Measurements from ENCODE around the gene GID8. TPM values are rescaled to one million over a fixed set of nuclear protein-coding genes. Genes with fewer than 3 reads are reported as not detected.
A peak's percentile ranks its signal among the peaks of the same experiment; 100 is the strongest.

GID8 gene
- total RNA-seq, 4 donors from 2014 or later, result 23.2 to 34.8 (median 27.9) TPM

GRCh38 chr20:62918147-62918546 is 19.8 kb upstream of the GID8 start:
- no peak for TF ChIP-seq POLR2AphosphoS5 (IDR thresholded peaks at IDR 0.05)
- Histone ChIP-seq H3K27ac (no peak overlapping the region), H3K27me3 (no peaks in the 10 kb centered on the region), H3K4me3 (no peak overlapping the region), H3K36me3 (peaks cover 0 to 5% of the 10 kb centered on the region in 2 donors), H3K9me3 (no peaks in the 10 kb centered on the region), H3K4me1 (peaks cover 10 to 100% (median 79%) of the 10 kb centered on the region in 3 donors)
- 33 to 54% methylated on average over 1 to 2 of the region's 3 CpGs for WGBS, 2 donors (ENCODE audit: low coverage in 1 of 2)
- ATAC-seq, result no peak

- TF ChIP-seq POLR2AphosphoS5 (IDR thresholded peaks at IDR 0.05), result no peak
- TF ChIP-seq CTCF (IDR thresholded peaks at IDR 0.05), result no peak
- no peak for TF ChIP-seq POLR2A (IDR thresholded peaks at IDR 0.05)
- no peak for TF ChIP-seq EP300 (IDR thresholded peaks at IDR 0.05)
- Histone ChIP-seq H3K4me1 (peaks cover 10 to 100% (median 81%) of the 10 kb centered on the region in 3 donors), H3K27me3 (no peaks in the 10 kb centered on the region), H3K36me3 (no peaks in the 10 kb centered on the region), H3K9me3 (no peaks in the 10 kb centered on the region), H3K27ac (no peak overlapping the region), H3K4me3 (no peak overlapping the region)
- WGBS, 2 donors (ENCODE audit: low coverage in 1 of 2), result 66% methylated on average over 3 to 6 of the region's 6 CpGs
- ATAC-seq, result no peak
These were observed 19.1 kb upstream of the GID8 start for GRCh38 chr20:62918831-62919230.

GRCh38 chr20:62920039-62920645 is 17.8 kb upstream of the GID8 start:
- TF ChIP-seq POLR2AphosphoS5 (IDR thresholded peaks at IDR 0.05) (no peak), EP300 (IDR thresholded peaks at IDR 0.05) (no peak), POLR2A (IDR thresholded peaks at IDR 0.05) (no peak), CTCF (IDR thresholded peaks at IDR 0.05) (no peak)
- H3K9me3 ChIP-seq, result no peaks in the 10 kb centered on the region
- WGBS, 2 donors (ENCODE audit: low coverage in 1 of 2), result 53 to 69% methylated on average over 6 to 8 of the region's 10 CpGs
- no peak overlapping the region for H3K4me3 ChIP-seq
- peak overlapping the region in 1 of 4 donors; percentile 2 for H3K27ac ChIP-seq
- ATAC-seq, result no peak
- no peaks in the 10 kb centered on the region for H3K36me3 ChIP-seq
- H3K4me1 ChIP-seq, result peaks cover 8 to 100% (median 80%) of the 10 kb centered on the region in 3 donors
- no peaks in the 10 kb centered on the region for H3K27me3 ChIP-seq

- H3K36me3 ChIP-seq, result no peaks in the 10 kb centered on the region
- peak; percentile 51 for ATAC-seq
- H3K4me1 ChIP-seq, result peaks cover 8 to 90% (median 76%) of the 10 kb centered on the region in 3 donors
- no peaks in the 10 kb centered on the region for H3K27me3 ChIP-seq
- 33 to 48% methylated on average over 8 of the region's 8 CpGs for WGBS, 2 donors (ENCODE audit: low coverage in 1 of 2)
- H3K9me3 ChIP-seq, result no peaks in the 10 kb centered on the region
- TF ChIP-seq POLR2A (IDR thresholded peaks at IDR 0.05) (no peak), EP300 (IDR thresholded peaks at IDR 0.05) (no peak), CTCF (IDR thresholded peaks at IDR 0.05) (peak; percentile 40 to 68 (median 50)), POLR2AphosphoS5 (IDR thresholded peaks at IDR 0.05) (no peak)
- no peak overlapping the region for H3K4me3 ChIP-seq
- H3K27ac ChIP-seq, result peak overlapping the region in 2 of 4 donors; percentile 21 to 36
These were observed 16.7 kb upstream of the GID8 start for GRCh38 chr20:62921119-62921687.

- no peak for ATAC-seq
- Histone ChIP-seq H3K4me1 (peaks cover 8 to 87% (median 77%) of the 10 kb centered on the region in 3 donors), H3K27me3 (no peaks in the 10 kb centered on the region), H3K27ac (peak overlapping the region in 3 of 4 donors; percentile 95 to 99 (median 95)), H3K36me3 (no peaks in the 10 kb centered on the region), H3K9me3 (no peaks in the 10 kb centered on the region), H3K4me3 (peak overlapping the region in 1 of 2 donors; percentile 4)
- TF ChIP-seq CTCF (IDR thresholded peaks at IDR 0.05), result no peak
- no peak for TF ChIP-seq POLR2AphosphoS5 (IDR thresholded peaks at IDR 0.05)
- no peak for TF ChIP-seq POLR2A (IDR thresholded peaks at IDR 0.05)
- TF ChIP-seq EP300 (IDR thresholded peaks at IDR 0.05), result no peak
- 61 to 86% methylated on average over 4 to 10 of the region's 14 CpGs for WGBS, 2 donors (ENCODE audit: low coverage in 1 of 2)
These were observed 15.5 kb upstream of the GID8 start for GRCh38 chr20:62922451-62922921.
